GM15510 (cell line): ENCODE results near the gene RBM14.
A peak's percentile ranks its signal among the peaks of the same experiment; 100 is the strongest.

Experiments
- POLR2A ChIP-seq: IDR thresholded peaks from 3 replicates; pipeline ENCODE4 v1.6.1; 2011; ENCODE audit warnings: borderline replicate concordance; ENCODE audit not compliant: insufficient read length; ENCODE audit errors: extremely low read depth

The RBM14 gene

GRCh38 chr11:66617155-66617834 lies 865 bp downstream of the RBM14 start:
- no peak for TF ChIP-seq POLR2A

DNA sequence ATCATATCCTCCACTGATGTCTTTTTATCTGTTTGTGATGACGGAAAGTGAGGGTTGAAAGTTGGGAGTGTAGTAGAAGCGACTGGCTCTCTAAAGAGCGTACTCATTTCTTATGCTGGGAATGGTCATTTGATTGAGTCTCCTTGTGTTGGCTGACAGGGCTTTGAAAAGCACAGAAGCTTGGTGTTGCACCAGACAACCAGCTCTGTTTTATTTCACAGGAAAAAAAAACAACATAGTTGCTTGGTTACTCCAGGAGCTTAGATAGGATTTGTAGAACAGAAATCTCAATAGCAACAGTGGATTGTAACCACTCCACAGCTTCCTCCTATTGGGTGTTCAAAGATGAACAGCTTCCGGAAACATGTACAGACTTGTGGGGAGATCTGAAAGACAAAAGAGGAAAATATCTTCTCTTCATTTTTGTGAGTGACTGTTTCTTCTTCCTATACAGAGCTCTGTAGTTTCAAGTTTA lies 2.7 kb downstream of the RBM14 start:
- no peak for TF ChIP-seq POLR2A

- no peak for TF ChIP-seq POLR2A
These were observed 8.0 kb downstream of the RBM14 start for GRCh38 chr11:66624450-66624849.

- no peak for TF ChIP-seq POLR2A
These were observed 8.8 kb downstream of the RBM14 start for GRCh38 chr11:66625041-66625751.

DNA sequence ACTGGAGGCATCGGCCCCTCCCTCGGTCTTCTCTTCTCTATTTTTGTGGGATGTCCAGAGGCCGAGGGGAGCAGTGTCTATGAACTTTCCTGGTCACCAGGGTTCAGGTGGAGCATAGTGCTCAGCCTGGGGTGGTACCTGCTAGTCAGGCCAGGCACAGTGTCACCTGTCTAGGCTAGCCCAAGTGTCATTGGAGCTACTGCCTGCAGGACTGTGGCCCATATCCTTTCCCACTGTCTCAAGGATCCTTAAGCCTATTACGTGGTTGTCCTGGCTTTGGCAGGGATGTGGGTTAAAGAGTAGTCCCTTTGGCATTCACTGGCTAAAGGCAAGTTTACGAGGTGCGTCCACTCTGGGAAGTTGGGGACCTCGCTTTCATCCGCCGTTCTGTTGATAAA lies 9.3 kb downstream of the RBM14 start:
- TF ChIP-seq POLR2A, result no peak

DNA sequence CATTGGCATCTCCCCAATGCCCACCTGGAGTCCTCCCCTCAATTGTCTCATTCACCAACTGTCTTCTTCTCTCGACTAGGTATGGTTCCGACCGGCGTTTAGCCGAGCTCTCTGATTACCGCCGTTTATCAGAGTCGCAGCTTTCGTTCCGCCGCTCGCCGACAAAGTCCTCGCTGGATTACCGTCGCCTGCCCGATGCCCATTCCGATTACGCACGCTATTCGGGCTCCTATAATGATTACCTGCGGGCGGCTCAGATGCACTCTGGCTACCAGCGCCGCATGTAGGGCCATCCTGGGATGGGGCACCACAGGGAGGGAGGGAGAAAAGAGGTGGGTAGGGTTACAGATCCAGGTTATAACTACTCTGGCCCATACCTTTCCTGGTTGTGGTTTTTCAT lies 10.0 kb downstream of the RBM14 start:
- TF ChIP-seq POLR2A, result no peak

DNA sequence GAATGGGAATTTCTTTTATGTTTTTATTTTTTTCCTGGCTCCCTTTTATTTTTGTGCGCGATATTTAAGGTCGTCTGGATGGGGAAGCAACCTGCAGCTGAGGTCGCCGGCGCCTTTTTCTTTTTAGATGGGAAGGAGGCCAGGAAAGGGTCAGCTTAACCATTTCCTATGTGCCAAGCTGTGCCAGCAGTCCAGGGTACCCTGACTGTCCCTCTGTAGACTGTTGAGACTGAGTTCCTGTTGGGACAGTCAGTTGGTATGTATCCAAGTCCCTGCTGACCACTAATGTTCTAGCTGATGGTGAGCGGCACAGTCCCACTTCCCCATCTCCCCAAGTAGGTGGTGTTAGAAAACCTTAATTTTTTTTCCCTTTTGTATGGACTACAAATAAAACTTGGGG lies 10.5 kb downstream of the RBM14 start:
- no peak for TF ChIP-seq POLR2A

DNA sequence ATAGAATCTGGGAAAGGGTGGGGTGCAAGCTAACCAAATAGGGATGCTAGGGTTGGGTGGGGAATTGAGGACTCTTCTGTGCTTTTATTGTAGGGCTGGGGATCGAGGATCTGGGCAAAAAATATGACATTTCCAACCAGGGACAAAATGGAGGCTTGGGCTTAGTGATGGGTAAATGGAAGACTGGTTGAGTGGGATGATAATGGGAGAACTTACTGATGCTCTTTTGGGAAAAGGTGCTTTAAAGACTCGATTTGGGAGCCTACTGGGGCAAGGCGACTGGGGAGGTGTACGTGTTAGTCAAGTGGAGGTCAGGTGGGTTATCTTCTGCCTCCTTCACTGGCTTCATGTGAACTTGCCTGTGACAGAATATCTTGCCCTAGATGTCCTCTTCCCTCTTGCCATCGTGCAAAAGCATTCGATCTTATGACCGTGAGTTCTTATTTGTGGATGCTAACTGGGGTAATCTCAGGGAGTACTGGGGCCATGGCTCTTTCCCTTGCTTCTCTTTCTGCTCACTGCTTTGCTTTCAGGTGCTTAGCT lies 11.7 kb downstream of the RBM14 start:
- no peak for TF ChIP-seq POLR2A

DNA sequence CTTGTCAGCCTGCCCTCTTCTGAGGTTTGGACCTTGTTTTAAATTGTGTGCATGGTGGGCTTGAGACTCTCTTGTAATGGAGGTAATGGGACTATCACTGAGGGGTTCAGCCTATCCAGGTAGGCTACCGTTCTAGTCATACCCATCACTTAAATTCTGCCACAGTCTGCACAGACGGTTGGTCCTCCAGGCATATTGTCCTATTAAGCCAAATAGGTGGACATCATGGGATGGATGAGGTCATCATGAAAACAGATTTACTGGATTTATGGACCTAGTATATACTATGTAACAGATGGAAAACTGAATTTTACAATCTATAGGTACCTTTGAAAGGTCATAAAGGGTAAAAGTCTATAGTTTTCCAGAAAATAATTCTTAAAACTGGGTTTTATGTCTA lies 12.9 kb downstream of the RBM14 start:
- TF ChIP-seq POLR2A, result no peak

DNA sequence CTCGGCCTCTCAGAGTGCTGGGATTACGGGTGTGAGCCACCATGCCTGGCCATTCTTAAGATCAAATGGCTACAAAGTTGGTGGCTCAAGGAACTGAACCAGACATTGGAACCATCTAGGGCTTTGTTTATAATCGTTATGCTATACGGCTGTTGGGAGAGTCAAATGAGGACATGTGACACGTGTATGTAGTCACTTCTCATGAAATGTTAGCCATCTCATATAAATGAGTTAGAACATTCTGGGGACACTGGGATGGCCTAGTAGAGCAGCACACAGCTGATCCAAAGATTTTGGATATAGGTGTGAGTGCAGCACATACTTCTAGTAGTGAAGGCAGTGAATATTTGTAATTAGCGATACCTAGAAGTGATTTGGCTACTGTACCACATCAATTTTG lies 15.5 kb downstream of the RBM14 start:
- TF ChIP-seq POLR2A, result no peak

GRCh38 chr11:66632952-66633351 lies 16.5 kb downstream of the RBM14 start:
- TF ChIP-seq POLR2A, result no peak

- TF ChIP-seq POLR2A, result no peak
These were observed 20.0 kb downstream of the RBM14 start for GRCh38 chr11:66636411-66636810.

- TF ChIP-seq POLR2A, result no peak
These were observed 21.2 kb downstream of the RBM14 start for GRCh38 chr11:66637557-66638176.

- TF ChIP-seq POLR2A, result peak; percentile 87
These were observed 22.0 kb downstream of the RBM14 start, which contains the start of gene RBM4 for GRCh38 chr11:66638177-66639065. Gene RBM4 (plus strand): TSS chr11:66638703. CDS start chr11:66639712, 1,009 bp downstream.
